Amniotic epithelial cell (primary cell): ENCODE data around the gene CNTLN.
"Not testable (repeated sequence)": the region's sequence is repeated elsewhere in the genome, so short reads cannot be mapped to it uniquely, and the experiment has no call there.

Experiments
- DNase-seq: peaks from one replicate; pipeline ENCODE4 v3.0.0-alpha.2; 2010; ENCODE audit warnings: low read depth

The CNTLN gene

DNA sequence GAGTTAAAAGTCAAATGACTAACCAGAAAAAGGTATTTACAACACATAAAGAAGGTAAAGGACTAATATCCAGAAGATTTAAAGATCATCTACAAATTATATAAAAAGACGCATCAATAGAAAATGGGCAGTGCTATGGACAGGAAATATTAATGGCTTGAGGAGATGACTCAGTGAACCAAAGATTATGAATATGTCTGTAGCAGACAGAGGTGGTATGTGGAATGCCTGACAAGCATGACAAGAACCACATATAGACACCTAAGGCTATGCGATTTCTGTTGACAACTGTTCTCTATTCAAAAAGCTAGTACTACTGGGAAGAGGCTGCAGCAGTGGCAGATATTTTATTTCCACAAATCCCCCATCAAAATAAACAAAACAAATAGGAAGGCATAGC is 267.0 kb downstream of the CNTLN start:
- peak; percentile 6 for DNase-seq

DNA sequence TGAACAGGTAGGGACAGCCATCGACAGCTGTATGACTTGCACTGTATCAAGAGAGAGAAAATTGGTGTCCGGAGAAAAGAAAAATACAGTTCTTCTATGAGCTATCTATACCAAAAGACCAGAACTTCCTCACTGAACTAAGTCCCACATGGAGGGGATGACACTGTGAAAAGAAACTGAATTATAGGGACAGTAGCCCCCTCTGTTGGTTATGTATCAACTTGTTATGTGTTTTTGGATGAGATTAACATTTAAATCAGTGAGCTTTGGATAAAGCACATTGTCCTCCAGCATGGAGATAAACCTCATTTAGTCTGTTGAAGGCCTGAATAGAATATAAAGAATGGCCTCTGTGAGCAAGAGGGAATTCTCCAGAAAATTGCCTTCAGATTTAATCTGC is 267.5 kb downstream of the CNTLN start:
- DNase-seq: peak; percentile 32

DNA sequence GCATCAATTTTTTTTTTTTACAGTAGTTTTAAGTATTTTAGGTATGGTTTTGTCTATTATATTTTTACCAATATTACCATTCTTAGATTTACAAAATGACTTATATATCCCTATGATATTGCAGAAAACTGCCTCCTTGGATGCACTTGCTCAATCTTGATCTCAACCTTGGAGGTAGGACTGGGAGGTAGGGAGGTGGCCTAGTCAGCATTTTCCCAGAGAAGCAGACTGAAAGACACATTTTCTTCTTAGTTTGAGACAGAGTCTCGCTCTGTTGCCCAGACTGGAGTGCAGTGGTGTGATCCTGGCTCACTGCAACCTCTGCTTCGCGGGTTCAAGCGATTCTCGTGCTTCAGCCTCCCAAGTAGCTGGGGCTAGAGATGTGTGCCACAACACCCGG is 268.7 kb downstream of the CNTLN start:
- DNase-seq: no peak

GRCh38 chr9:17414986-17415385 is 280.1 kb downstream of the CNTLN start:
- no peak for DNase-seq

GRCh38 chr9:17422994-17423680 is 288.3 kb downstream of the CNTLN start:
- peak; percentile 29 for DNase-seq

DNA sequence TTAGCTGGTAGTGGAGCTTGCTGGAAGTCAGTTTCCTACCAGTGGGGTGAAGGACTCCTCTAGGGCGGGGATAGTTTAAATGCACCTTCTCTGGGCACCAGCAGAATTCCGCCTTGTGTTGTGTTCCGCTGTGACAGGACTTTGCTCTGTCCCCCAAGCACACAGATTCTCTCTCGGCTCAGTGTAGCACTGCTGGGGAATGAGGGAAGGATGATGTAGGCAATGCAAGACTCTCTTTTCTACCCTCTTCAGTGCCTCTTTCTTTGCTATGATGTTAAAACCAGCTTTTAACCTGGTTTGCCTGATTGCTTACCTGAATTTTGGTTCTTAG is 288.8 kb downstream of the CNTLN start:
- DNase-seq: no peak

DNA sequence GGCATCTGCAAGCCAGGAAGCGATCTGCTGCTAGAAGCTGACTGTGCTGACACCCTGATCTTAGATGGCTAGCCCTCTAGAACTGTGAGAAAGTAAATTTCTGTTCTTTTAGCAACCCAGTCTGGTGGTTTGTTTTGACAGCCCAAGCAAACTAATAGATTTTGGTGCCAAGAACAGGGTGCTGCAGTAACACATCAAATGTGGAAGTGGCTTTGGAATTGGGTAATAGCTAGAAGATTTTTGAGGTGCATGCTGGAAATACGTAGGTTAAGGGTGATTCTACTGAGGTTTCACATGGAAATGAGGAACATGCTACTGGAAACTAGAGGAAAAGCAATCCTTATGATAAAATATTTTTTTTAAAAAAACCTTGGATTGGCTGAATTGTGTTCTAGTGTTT is 290.5 kb downstream of the CNTLN start:
- no peak for DNase-seq

DNA sequence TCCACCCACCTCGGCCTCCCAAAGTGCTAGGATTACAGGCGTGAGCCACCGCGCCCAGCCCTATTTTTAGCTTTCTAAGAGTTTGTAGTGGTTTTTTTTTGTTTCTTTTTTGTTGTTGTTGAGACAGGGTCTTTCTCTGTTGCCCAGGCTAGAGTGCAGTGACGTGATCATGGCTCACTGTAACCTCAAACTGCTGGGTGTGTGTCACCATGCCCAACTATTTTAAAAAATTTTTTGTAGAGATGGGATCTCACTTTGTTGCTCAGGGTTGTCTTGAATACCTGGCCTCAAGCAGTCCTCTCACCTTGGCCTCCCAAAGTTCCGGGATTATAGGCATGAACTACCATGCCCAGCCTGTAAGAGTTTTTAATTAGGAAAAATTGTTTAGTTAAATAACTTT is 298.7 kb downstream of the CNTLN start:
- DNase-seq: no peak

GRCh38 chr9:17436854-17437253 is 302.0 kb downstream of the CNTLN start:
- DNase-seq: no peak

GRCh38 chr9:17437813-17438212 is 303.0 kb downstream of the CNTLN start:
- no peak for DNase-seq

DNA sequence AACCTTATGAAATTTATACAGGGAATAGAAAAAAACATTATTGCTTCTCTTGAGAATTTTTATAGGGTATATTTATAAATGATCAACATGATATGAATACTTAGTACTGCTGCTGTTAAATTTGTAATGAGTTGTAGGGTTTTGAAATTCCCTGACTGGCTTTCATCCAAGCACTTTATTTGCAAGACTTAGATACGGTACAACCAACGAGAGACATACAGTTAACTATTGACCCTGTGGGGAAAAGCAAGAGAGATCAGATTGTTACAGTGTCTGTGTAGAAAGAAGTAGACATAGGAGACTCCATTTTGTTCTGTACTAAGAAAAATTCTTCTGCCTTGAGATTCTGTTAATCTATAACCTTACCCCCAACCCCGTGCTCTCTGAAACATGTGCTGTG is 310.3 kb downstream of the CNTLN start:
- DNase-seq: not testable (repeated sequence)

- DNase-seq: no peak
These were observed 318.9 kb downstream of the CNTLN start for GRCh38 chr9:17453751-17454150.

DNA sequence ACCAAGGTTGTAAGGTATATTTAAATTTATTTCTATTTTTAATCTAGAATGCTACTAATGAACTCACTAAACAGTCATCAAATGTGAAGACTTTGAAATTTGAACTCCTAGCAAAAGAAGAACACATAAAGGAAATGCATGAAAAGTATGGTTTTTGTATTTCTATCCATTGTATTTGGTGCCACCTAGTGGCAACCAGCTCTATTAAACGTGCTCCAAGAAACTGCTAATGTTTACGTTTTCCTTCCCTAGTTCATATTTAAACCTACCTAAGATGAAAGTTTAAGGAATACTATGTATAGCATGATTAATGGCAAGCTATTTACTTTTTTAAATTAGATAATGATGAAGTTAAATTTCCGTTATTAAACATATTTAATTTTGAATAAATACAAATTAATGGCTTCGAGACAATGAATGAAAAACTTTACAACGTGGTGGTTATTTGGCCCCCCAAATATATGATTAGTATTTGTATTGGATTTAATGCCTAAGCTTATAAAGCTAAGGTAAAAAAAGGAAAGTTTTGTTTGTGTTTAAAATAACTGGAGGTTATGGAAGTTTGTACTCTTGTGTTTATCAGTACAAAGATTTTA is 328.1 kb downstream of the CNTLN start:
- peak; percentile 63 for DNase-seq

GRCh38 chr9:17470036-17470813 is 335.4 kb downstream of the CNTLN start:
- DNase-seq: no peak

- DNase-seq: no peak
These were observed 337.3 kb downstream of the CNTLN start for GRCh38 chr9:17472126-17472525.

- DNase-seq: no peak
These were observed 341.6 kb downstream of the CNTLN start for GRCh38 chr9:17476401-17476800.

DNA sequence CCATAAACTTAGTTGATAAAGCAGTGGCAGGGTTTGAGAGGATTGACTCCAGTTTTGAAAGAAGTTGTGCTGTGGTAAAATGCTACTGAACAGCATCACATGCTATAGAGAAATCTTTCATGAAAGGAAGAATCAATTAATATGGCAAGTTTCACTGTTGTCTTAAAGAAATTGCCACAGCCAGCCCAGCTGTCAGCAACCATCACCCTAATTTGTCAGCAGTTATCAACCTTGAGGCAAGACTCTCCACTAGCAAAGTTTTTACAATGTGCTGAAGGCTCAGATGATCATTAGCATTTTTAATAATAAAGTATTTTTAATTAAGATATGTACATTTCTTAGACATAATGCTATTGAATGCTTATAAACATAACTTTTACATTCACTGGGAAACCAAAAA is 343.0 kb downstream of the CNTLN start:
- DNase-seq: no peak

- no peak for DNase-seq
These were observed 346.1 kb downstream of the CNTLN start for GRCh38 chr9:17480966-17481365.

DNA sequence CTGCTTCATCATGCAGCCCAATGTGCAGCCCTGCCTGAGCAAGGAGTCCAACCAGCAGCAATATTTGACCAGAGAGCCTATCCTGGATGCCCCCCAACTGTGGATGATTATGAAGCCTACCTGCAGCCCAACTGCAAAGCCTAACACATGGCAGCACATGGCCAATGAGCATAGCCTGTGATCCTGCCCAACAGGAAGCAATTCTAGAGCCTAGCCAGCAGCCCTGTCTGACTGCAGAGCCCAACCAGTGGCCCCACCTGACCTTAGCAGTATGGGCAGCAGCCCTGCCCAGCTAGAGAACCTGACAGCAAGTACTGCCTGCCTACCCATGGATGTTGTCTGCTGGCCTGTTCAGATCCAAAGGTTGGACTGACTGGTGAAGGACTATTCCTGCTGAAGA is 346.7 kb downstream of the CNTLN start:
- no peak for DNase-seq

DNA sequence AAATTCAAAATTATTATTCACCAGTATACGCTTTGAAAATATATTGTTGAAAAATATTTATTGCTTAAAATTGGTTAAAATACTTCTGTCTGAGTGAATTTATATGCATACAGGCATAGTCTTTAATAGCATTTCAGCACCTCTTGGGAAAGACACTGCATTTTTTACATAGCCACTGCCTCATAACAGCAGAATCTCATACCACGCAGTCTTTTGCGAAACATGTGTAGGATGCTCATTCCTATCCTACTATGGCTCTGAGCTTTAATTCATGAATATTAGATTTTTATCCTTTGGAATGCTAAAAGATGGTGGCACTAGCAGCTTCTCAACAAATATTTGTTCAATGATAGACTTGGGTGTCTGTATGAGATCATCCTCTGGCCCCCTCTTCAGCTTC is 350.1 kb downstream of the CNTLN start:
- DNase-seq: peak; percentile 69

GRCh38 chr9:17486396-17486795 is 351.6 kb downstream of the CNTLN start:
- no peak for DNase-seq

GRCh38 chr9:17487467-17487866 is 352.6 kb downstream of the CNTLN start:
- no peak for DNase-seq

DNA sequence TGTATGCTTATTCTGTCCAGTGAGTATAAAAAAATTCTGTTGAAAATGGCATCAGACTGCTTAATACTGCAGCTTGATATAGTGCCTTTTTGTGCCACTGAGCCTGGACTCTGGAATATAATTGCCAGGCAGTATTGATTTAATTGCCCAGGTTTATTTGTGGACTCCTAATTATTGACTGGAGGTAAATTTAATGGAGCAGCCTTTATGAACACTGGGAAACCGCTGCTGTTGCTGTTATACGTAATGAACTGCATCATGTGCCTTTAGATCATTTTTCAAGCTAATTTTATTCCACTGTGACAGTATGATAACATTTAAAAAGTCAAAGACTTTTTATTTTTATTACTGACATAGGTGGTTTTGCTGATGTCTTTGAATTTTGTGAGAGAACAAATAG is 353.8 kb downstream of the CNTLN start:
- DNase-seq: no peak

DNA sequence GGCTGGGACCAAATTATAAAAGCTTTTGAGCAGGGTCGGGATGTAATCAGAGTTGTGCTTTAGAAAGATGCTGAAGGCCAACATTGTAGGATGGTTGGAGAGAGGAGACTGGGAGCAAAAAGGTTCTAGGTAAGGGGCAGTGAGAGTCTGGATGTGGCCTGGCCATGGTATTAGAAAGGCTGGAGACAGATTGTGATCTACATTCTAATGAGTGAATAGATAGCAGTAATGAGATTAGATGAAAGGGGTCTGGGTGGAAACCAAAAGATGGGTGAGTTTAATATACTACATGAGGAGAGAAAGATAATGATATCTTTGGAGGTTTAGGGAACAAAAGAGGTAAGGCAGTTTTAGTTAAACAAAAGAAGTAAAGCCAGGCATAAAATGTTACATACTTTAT is 355.3 kb downstream of the CNTLN start:
- no peak for DNase-seq
